ENCODE results near the gene TASL.
"Not testable (repeated sequence)": the region's sequence is repeated elsewhere in the genome, so short reads cannot be mapped to it uniquely, and the experiment has no call there.

The TASL gene

DNA sequence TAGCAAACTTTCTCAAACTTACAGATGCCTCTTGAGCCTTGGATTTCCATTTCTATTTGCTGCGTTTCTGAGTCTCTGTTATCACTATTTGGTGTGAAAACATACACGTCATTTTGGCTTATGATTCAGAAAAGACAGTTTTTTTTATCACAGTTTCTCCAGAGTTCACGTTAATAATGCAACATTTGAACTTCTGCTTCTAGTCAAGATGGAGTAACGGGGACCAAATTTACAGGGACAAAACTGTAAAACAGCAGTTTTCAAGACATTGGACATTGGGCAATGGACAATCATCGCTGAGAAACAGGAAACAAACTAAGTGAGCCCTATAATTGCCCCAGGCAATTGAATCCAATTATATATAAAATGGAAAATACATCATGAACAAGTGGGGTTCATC is 36.2 kb upstream of the TASL start:
- Histone ChIP-seq H3K4me2 (ENCODE audit: insufficient read depth, low read length) (no peak overlapping the region), H3K9me3 (ENCODE audit: insufficient read depth, low read length, severe bottlenecking) (no peaks in the 10 kb centered on the region), H3K27ac (ENCODE audit: low read length) (no peak overlapping the region), H3K9ac (ENCODE audit: low read depth, low read length) (no peak overlapping the region), H4K20me1 (ENCODE audit: insufficient read depth, low read length) (no peaks in the 10 kb centered on the region), H2AFZ (ENCODE audit: low read depth, low read length) (no peak overlapping the region), H3K4me3 (ENCODE audit: low read depth in 1 of 2, low read length in 2 of 2) (no peak overlapping the region), H3K36me3 (ENCODE audit: insufficient read depth, low read length) (no peaks in the 10 kb centered on the region), H3K79me2 (ENCODE audit: insufficient read depth, low read length) (no peaks in the 10 kb centered on the region), H3K27me3 (ENCODE audit: insufficient read depth, low read length, poor library complexity) (no peaks in the 10 kb centered on the region), H3K4me1 (ENCODE audit: insufficient read depth, low read length) (no peaks in the 10 kb centered on the region)
- DNase-seq (no peak), ATAC-seq (ENCODE audit: insufficient read depth, low read depth) (no peak)
- no peak for TF ChIP-seq CTCF (IDR thresholded peaks at IDR 0.05; ENCODE audit: borderline replicate concordance, extremely low read depth, low read length, poor library complexity, severe bottlenecking)
- no peak for TF ChIP-seq EZH2 (IDR thresholded peaks at IDR 0.05; ENCODE audit: borderline replicate concordance, low read depth, low read length, severe bottlenecking)

DNA sequence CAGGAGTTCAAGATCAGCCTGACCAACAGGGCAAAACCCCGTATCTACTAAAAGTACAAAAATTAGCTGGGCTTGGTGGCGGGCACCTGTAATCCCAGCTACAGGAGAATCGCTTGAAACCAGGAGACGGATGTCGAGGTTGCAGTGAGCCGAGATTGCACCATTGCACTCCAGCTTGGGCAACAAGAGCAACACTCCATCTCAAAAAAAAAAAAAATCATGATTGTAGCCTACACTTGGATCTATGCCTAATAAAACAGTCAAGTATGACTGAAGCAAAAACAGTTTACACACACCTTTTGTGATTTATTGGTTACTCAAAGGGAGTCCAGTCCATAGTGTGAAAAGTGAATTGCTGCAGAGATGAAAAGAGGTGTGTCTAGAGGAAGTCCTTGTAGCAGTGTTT is 34.7 kb upstream of the TASL start:
- Histone ChIP-seq H3K9ac (ENCODE audit: low read depth, low read length) (no peak overlapping the region), H2AFZ (ENCODE audit: low read depth, low read length) (no peak overlapping the region), H3K36me3 (ENCODE audit: insufficient read depth, low read length) (no peaks in the 10 kb centered on the region), H3K27ac (ENCODE audit: low read length) (no peak overlapping the region), H3K4me3 (ENCODE audit: low read depth in 1 of 2, low read length in 2 of 2) (no peak overlapping the region), H4K20me1 (ENCODE audit: insufficient read depth, low read length) (no peaks in the 10 kb centered on the region), H3K4me1 (ENCODE audit: insufficient read depth, low read length) (no peaks in the 10 kb centered on the region), H3K4me2 (ENCODE audit: insufficient read depth, low read length) (no peak overlapping the region), H3K27me3 (ENCODE audit: insufficient read depth, low read length, poor library complexity) (no peaks in the 10 kb centered on the region), H3K79me2 (ENCODE audit: insufficient read depth, low read length) (no peaks in the 10 kb centered on the region), H3K9me3 (ENCODE audit: insufficient read depth, low read length, severe bottlenecking) (no peaks in the 10 kb centered on the region)
- DNase-seq (no peak), ATAC-seq (ENCODE audit: insufficient read depth, low read depth) (no peak)
- TF ChIP-seq EZH2 (IDR thresholded peaks at IDR 0.05; ENCODE audit: borderline replicate concordance, low read depth, low read length, severe bottlenecking) (no peak), CTCF (IDR thresholded peaks at IDR 0.05; ENCODE audit: borderline replicate concordance, extremely low read depth, low read length, poor library complexity, severe bottlenecking) (no peak)

DNA sequence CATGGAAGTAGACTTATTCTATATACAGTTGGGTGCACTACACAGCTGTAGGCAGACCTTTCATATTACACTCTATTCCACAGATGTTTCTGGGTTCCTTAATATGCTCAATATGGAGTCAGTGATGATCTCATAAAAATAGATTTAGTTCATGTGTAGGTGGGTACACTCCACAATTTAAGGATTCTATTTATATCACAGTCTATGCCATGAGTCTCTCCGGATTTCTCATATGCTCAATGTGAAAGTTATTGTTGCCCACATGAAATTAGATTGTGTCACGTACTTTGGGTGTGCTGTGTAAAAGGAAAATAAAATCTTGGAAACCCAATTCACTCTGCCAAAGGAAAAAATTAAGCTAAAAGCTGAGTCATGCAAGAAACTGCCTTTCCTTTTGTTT is 32.5 kb upstream of the TASL start:
- no peak for TF ChIP-seq EZH2 (IDR thresholded peaks at IDR 0.05; ENCODE audit: borderline replicate concordance, low read depth, low read length, severe bottlenecking)
- TF ChIP-seq CTCF (IDR thresholded peaks at IDR 0.05; ENCODE audit: borderline replicate concordance, extremely low read depth, low read length, poor library complexity, severe bottlenecking): no peak
- Histone ChIP-seq H3K4me2 (ENCODE audit: insufficient read depth, low read length) (no peak overlapping the region), H3K27me3 (ENCODE audit: insufficient read depth, low read length, poor library complexity) (no peaks in the 10 kb centered on the region), H3K4me3 (ENCODE audit: low read depth in 1 of 2, low read length in 2 of 2) (no peak overlapping the region), H3K4me1 (ENCODE audit: insufficient read depth, low read length) (no peaks in the 10 kb centered on the region), H3K9me3 (ENCODE audit: insufficient read depth, low read length, severe bottlenecking) (no peaks in the 10 kb centered on the region), H4K20me1 (ENCODE audit: insufficient read depth, low read length) (no peaks in the 10 kb centered on the region), H3K27ac (ENCODE audit: low read length) (no peak overlapping the region), H3K9ac (ENCODE audit: low read depth, low read length) (no peak overlapping the region), H3K36me3 (ENCODE audit: insufficient read depth, low read length) (no peaks in the 10 kb centered on the region), H3K79me2 (ENCODE audit: insufficient read depth, low read length) (no peaks in the 10 kb centered on the region), H2AFZ (ENCODE audit: low read depth, low read length) (no peak overlapping the region)
- DNase-seq (no peak), ATAC-seq (ENCODE audit: insufficient read depth, low read depth) (no peak)

DNA sequence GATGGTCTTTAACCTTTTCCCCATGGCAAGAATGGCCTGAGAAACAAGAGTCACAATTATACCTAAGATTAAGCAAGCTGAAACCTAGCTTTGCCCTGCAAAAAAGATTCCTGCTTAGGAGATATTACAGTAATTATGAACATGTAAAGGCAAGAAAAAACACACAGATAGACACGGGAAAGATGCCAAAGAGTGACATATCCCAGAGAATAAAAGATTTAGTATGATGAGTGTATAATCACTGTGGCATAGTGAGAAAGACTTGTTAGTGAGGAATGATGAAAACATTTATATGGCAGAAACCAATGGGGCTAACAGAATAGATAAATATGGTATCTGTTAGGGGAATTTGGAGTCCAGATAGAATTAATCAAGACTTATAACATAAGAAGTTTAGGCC is 29.6 kb upstream of the TASL start:
- H3K4me1 ChIP-seq (ENCODE audit: insufficient read depth, low read length): no peaks in the 10 kb centered on the region
- TF ChIP-seq CTCF (IDR thresholded peaks at IDR 0.05; ENCODE audit: borderline replicate concordance, extremely low read depth, low read length, poor library complexity, severe bottlenecking): no peak
- no peaks in the 10 kb centered on the region for H4K20me1 ChIP-seq (ENCODE audit: insufficient read depth, low read length)
- H3K9ac ChIP-seq (ENCODE audit: low read depth, low read length): no peak overlapping the region
- no peaks in the 10 kb centered on the region for H3K36me3 ChIP-seq (ENCODE audit: insufficient read depth, low read length)
- no peak overlapping the region for H3K4me2 ChIP-seq (ENCODE audit: insufficient read depth, low read length)
- no peaks in the 10 kb centered on the region for H3K27me3 ChIP-seq (ENCODE audit: insufficient read depth, low read length, poor library complexity)
- no peaks in the 10 kb centered on the region for H3K79me2 ChIP-seq (ENCODE audit: insufficient read depth, low read length)
- no peaks in the 10 kb centered on the region for H3K9me3 ChIP-seq (ENCODE audit: insufficient read depth, low read length, severe bottlenecking)
- no peak for ATAC-seq (ENCODE audit: insufficient read depth, low read depth)
- H3K27ac ChIP-seq (ENCODE audit: low read length): no peak overlapping the region
- no peak overlapping the region for H3K4me3 ChIP-seq (ENCODE audit: low read depth in 1 of 2, low read length in 2 of 2)
- DNase-seq: no peak
- H2AFZ ChIP-seq (ENCODE audit: low read depth, low read length): no peak overlapping the region

DNA sequence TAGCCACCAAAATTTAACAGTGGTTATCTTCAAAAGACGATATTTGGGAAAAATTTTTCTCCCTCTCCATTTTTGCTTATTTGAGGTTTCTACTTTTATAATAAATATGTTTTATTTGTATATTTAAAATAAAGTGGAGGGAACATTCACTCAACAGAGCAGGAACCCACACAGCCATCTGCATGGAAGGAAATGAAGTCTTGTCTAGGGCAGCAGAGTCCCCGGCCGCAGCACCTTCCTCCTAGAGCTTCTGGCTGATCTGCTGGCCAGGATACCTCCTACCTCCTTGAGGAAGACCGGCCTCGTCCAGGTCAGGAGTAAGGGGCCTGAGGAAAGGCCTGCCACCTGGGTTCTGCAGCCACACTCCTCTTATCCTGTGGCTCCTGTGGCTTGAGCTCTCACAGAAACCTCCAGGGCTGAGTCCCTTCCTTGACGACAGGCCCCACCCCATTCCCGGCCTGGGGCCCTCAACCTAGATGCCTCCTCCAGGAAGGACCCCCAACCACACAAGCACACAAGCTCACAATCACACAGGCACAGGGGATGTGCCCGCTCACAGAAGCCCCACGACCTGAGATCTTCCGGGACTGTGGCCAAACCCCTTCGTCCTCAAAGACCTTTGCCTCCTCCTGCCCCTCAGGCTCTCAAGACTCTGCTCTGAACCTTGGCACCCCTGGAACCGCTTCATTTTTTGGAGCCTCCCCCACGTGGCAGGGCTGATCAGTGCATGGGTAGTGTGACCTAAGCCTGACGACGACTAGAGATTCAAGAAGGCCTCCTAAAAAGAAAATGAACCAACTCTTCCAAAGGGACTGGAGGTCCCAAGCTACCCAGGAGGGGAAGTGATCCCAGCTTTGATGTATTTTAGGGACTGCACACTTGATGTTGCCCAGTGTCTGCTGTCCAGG is 23.0 kb upstream of the TASL start:
- not testable (repeated sequence) for H3K9me3 ChIP-seq (ENCODE audit: insufficient read depth, low read length, severe bottlenecking); H2AFZ ChIP-seq (ENCODE audit: low read depth, low read length); H3K4me2 ChIP-seq (ENCODE audit: insufficient read depth, low read length); DNase-seq; H3K27ac ChIP-seq (ENCODE audit: low read length); H4K20me1 ChIP-seq (ENCODE audit: insufficient read depth, low read length); H3K9ac ChIP-seq (ENCODE audit: low read depth, low read length); H3K4me3 ChIP-seq (ENCODE audit: low read depth in 1 of 2, low read length in 2 of 2); H3K79me2 ChIP-seq (ENCODE audit: insufficient read depth, low read length); H3K27me3 ChIP-seq (ENCODE audit: insufficient read depth, low read length, poor library complexity); H3K36me3 ChIP-seq (ENCODE audit: insufficient read depth, low read length)
- H3K4me1 ChIP-seq (ENCODE audit: insufficient read depth, low read length): peaks cover 13% of the 10 kb centered on the region
- ATAC-seq (ENCODE audit: insufficient read depth, low read depth): peak; percentile 59; the same call in 1 of the 3 replicates

Data from DND-41 (cell line).